ENCODE measurements around the gene KLHL15.
"Not testable (repeated sequence)": the region's sequence is repeated elsewhere in the genome, so short reads cannot be mapped to it uniquely, and the experiment has no call there.

The KLHL15 gene

GRCh38 chrX:23989689-23990088 lies 37.3 kb downstream of the KLHL15 start:
- Mint-ChIP-seq H3K36me3 (peaks cover 14% of the 10 kb centered on the region), H3K27ac (no peak overlapping the region), H3K9me3 (no peaks in the 10 kb centered on the region), H3K4me3 (no peak overlapping the region), H3K27me3 (no peaks in the 10 kb centered on the region), H3K4me1 (peaks cover 26% of the 10 kb centered on the region)

DNA sequence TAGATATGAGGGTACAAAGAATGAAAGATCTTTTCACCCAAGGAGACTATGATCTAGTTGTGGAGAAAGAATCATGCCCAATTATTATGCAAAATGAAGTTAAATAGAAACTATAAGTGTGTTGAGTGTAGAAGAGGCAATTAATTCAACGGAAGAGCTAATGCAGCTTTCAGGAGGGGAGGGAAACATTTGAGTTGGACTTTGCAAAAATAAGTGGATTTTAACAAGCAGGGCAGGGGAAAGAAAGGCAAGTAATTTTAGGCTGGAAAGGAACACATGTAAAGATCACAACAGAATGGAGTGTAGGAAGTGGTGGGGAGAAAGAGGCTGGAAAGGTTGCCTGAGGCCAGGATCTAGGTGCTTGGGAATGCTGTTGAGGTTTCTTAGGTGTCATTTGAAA lies 44.1 kb downstream of the KLHL15 start:
- Mint-ChIP-seq H3K4me3 (no peak overlapping the region), H3K9me3 (no peaks in the 10 kb centered on the region), H3K4me1 (peaks cover 14% of the 10 kb centered on the region), H3K27me3 (no peaks in the 10 kb centered on the region), H3K27ac (no peak overlapping the region), H3K36me3 (peaks cover 4% of the 10 kb centered on the region)

DNA sequence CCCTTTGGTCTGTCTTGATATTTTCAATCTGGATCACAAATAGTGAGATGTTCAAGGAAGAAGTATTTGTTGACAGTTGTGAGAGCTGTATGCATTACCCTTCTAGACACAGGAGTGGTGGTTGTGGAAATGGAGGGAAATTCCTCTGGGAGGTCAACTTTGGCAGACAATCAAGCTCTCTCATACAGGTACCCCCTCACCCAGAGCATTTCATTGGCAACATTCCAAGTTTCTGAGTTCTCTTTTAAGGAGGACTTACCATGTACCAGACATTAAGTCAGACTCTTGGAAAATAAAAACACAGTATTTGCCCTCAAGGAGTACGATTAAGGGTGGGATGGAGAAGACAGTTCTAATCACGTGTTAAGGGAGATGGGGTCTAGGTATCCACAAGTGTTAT lies 45.3 kb downstream of the KLHL15 start:
- Mint-ChIP-seq H3K36me3 (peaks cover 4% of the 10 kb centered on the region), H3K4me3 (no peak overlapping the region), H3K4me1 (peaks cover 12% of the 10 kb centered on the region), H3K27ac (no peak overlapping the region), H3K27me3 (no peaks in the 10 kb centered on the region), H3K9me3 (no peaks in the 10 kb centered on the region)

DNA sequence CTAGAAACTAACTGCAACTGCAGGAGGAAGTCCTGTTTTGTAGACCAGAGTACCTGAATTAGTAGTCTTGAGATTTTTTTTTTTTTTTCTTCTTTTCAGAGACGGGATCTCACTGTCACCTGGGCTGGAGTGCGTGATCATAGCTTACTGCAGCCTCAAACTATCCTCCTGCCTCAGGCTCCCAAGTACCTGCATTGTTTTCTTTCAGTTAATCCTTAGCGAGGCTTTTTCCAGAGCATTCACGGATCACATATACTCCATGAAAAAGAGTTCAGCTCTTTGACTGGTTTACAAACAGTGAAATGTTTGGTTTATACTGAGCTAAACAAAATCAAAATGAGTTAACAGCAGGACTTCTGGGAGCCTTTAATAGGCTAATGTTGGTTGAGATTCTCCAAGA lies 45.8 kb downstream of the KLHL15 start:
- peaks cover 3% of the 10 kb centered on the region for H3K36me3 Mint-ChIP-seq
- H3K9me3 Mint-ChIP-seq, result no peaks in the 10 kb centered on the region
- no peak overlapping the region for H3K4me3 Mint-ChIP-seq

GRCh38 chrX:23980011-23980441 lies 47.0 kb downstream of the KLHL15 start:
- H3K9me3 Mint-ChIP-seq, result no peaks in the 10 kb centered on the region
- H3K27me3 Mint-ChIP-seq, result no peaks in the 10 kb centered on the region
- no peak overlapping the region for H3K4me3 Mint-ChIP-seq
- no peak overlapping the region for H3K27ac Mint-ChIP-seq
- peaks cover 4% of the 10 kb centered on the region for H3K4me1 Mint-ChIP-seq
- peaks cover 3% of the 10 kb centered on the region for H3K36me3 Mint-ChIP-seq

More for the DNA sequence above, 45.8 kb downstream of the KLHL15 start:
- Mint-ChIP-seq H3K27ac (no peak overlapping the region), H3K4me1 (peaks cover 7% of the 10 kb centered on the region), H3K27me3 (no peaks in the 10 kb centered on the region)

GRCh38 chrX:23978491-23978890 lies 48.5 kb downstream of the KLHL15 start:
- H3K36me3 Mint-ChIP-seq, result peaks cover 3% of the 10 kb centered on the region
- no peaks in the 10 kb centered on the region for H3K9me3 Mint-ChIP-seq
- no peaks in the 10 kb centered on the region for H3K27me3 Mint-ChIP-seq
- H3K4me3 Mint-ChIP-seq, result no peak overlapping the region
- no peak overlapping the region for H3K27ac Mint-ChIP-seq
- peaks cover 4% of the 10 kb centered on the region for H3K4me1 Mint-ChIP-seq

- not testable (repeated sequence) for H3K4me1 Mint-ChIP-seq, H3K27me3 Mint-ChIP-seq, H3K9me3 Mint-ChIP-seq, H3K4me3 Mint-ChIP-seq, H3K36me3 Mint-ChIP-seq, H3K27ac Mint-ChIP-seq
Observed at GRCh38 chrX:23965630-23966029, 61.4 kb downstream of the KLHL15 start.

GRCh38 chrX:23964191-23964590 lies 62.8 kb downstream of the KLHL15 start:
- peaks cover 9% of the 10 kb centered on the region for H3K4me1 Mint-ChIP-seq
- H3K4me3 Mint-ChIP-seq, result no peak overlapping the region

GRCh38 chrX:23959781-23960180 lies 67.2 kb downstream of the KLHL15 start:
- H3K4me3 Mint-ChIP-seq, result peak overlapping the region; percentile 23
- peaks cover 13% of the 10 kb centered on the region for H3K4me1 Mint-ChIP-seq
- H3K27me3 Mint-ChIP-seq, result no peaks in the 10 kb centered on the region
- H3K36me3 Mint-ChIP-seq, result no peaks in the 10 kb centered on the region
- H3K9me3 Mint-ChIP-seq, result no peaks in the 10 kb centered on the region
- H3K27ac Mint-ChIP-seq, result peak overlapping the region; percentile 81

More at GRCh38 chrX:23964191-23964590, 62.8 kb downstream of the KLHL15 start:
- H3K36me3 Mint-ChIP-seq, result no peaks in the 10 kb centered on the region
- no peaks in the 10 kb centered on the region for H3K9me3 Mint-ChIP-seq
- no peaks in the 10 kb centered on the region for H3K27me3 Mint-ChIP-seq
- no peak overlapping the region for H3K27ac Mint-ChIP-seq

- H3K27me3 Mint-ChIP-seq, result no peaks in the 10 kb centered on the region
- H3K27ac Mint-ChIP-seq, result peak overlapping the region; percentile 46
- no peaks in the 10 kb centered on the region for H3K9me3 Mint-ChIP-seq
- H3K36me3 Mint-ChIP-seq, result no peaks in the 10 kb centered on the region
- H3K4me1 Mint-ChIP-seq, result peaks cover 39% of the 10 kb centered on the region
- no peak overlapping the region for H3K4me3 Mint-ChIP-seq
Observed at GRCh38 chrX:23954396-23954795, 72.6 kb downstream of the KLHL15 start.

DNA sequence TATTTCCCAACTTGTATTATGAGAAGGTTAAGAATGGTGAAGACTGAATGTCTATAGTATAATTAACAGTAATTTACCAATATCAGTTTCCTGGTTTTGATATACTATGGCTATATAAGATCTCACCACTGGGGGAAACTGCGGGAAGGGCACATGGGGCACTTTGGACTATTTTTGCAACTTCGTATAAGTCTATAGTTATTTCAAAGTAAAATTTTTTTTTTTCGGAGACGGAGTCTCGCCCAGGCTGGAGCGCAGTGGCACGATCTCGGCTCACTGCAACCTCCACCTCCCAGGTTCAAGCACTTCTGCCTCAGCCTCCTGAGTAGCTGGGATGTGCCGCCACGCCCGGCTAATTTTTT lies 73.1 kb downstream of the KLHL15 start:
- Mint-ChIP-seq H3K27me3 (no peaks in the 10 kb centered on the region), H3K36me3 (no peaks in the 10 kb centered on the region), H3K27ac (peak overlapping the region; percentile 94), H3K4me1 (peaks cover 38% of the 10 kb centered on the region), H3K4me3 (peak overlapping the region; percentile 82), H3K9me3 (no peaks in the 10 kb centered on the region)

DNA sequence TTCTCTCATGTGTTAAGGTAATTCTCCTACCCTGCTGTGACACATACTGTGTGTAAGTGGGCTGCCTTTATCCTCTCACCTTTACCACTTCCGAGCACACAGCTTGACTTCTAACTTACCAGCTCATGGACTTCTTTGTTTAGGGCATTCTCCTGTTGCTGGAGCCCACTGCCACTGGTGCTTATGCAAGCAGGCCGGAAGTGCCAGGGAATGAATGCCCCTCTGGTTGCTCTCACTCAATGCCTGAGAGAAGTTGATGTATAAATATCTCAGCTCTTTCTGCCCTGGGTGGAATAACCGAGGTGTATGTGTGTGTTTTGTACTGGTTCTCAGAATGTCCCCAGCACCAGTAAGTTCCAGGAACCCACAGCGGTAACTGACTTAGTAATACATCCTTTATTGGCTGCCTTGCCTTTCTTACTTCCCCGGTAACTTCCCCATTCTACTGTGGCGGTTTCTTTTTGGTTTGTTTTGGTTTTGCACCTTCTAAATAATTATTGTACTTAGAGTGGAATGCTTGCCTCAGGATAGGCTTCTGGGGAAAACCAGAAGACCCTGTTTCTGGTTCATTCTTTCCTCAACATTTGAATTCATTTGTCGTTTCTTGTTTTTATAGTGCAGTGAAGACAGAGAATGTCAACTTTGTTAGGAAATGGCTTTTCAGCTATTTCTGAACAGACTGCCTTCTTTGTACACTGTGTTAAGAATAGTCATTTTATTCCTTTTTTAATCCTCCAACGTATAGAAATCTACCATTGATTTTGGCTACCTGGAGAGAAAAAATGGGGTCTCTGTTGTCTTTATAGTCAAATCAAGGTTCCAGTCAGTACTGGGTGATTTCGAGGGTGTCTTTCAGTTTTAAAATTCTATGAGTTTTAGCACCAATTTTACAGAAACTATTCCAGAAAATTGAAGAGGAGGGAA lies 73.7 kb downstream of the KLHL15 start:
- Mint-ChIP-seq H3K27ac (peak overlapping the region; percentile 94), H3K36me3 (no peaks in the 10 kb centered on the region), H3K4me3 (peak overlapping the region; percentile 82), H3K27me3 (no peaks in the 10 kb centered on the region), H3K9me3 (no peaks in the 10 kb centered on the region), H3K4me1 (peaks cover 35% of the 10 kb centered on the region)

DNA sequence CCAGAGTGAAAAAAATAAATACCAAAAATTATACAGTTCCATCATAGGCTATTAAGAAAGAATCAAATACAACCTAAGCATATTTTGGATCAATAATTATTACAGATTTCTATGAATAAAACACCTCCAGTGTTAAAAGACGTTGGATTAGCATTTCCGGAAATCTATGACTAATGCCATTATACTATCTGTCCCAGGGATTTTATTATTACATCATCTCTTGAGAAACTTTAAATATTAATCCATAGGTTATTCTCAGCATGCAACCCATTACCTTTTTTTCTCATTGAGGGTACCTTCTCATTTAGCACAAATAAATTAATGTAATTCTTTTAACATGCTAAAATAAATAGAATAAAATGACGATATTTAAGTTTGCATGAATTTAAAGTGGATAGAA lies 74.6 kb downstream of the KLHL15 start:
- Mint-ChIP-seq H3K4me3 (peak overlapping the region; percentile 57), H3K4me1 (peaks cover 38% of the 10 kb centered on the region), H3K27ac (no peak overlapping the region), H3K9me3 (no peaks in the 10 kb centered on the region), H3K27me3 (no peaks in the 10 kb centered on the region), H3K36me3 (no peaks in the 10 kb centered on the region)

- Mint-ChIP-seq H3K36me3 (no peaks in the 10 kb centered on the region), H3K4me3 (no peak overlapping the region), H3K4me1 (peaks cover 6% of the 10 kb centered on the region), H3K27ac (no peak overlapping the region), H3K27me3 (no peaks in the 10 kb centered on the region), H3K9me3 (no peaks in the 10 kb centered on the region)
Observed at GRCh38 chrX:23945206-23945605, 81.8 kb downstream of the KLHL15 start.

GRCh38 chrX:23944234-23944633 lies 82.8 kb downstream of the KLHL15 start:
- Mint-ChIP-seq H3K27ac (no peak overlapping the region), H3K4me3 (no peak overlapping the region), H3K4me1 (peaks cover 4% of the 10 kb centered on the region), H3K27me3 (no peaks in the 10 kb centered on the region), H3K36me3 (no peaks in the 10 kb centered on the region), H3K9me3 (no peaks in the 10 kb centered on the region)

DNA sequence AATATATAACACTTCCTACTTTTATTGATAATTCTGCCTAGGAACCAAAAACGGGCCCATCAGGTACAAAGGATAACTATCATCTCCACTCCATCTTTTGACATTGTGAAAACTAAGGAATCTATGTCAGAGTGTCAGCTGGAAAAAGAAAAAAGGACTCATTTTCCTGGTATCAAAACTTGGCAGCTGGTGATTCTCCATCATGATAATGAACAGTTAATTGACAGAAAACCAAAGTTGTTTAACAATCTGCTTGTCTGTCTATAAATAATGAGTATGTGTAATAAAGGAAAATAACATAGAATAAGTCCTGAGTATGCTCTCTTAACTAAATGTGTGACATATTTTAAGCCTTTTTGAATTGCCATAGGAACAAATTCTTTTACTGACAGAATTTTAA lies 87.8 kb downstream of the KLHL15 start:
- H3K27me3 Mint-ChIP-seq, result no peaks in the 10 kb centered on the region
- no peaks in the 10 kb centered on the region for H3K9me3 Mint-ChIP-seq
- no peaks in the 10 kb centered on the region for H3K4me1 Mint-ChIP-seq
- no peaks in the 10 kb centered on the region for H3K36me3 Mint-ChIP-seq
- H3K27ac Mint-ChIP-seq, result no peak overlapping the region
- H3K4me3 Mint-ChIP-seq, result no peak overlapping the region

GRCh38 chrX:23938690-23939089 lies 88.3 kb downstream of the KLHL15 start:
- no peak overlapping the region for H3K27ac Mint-ChIP-seq
- H3K27me3 Mint-ChIP-seq, result no peaks in the 10 kb centered on the region
- H3K4me3 Mint-ChIP-seq, result no peak overlapping the region
- no peaks in the 10 kb centered on the region for H3K36me3 Mint-ChIP-seq
- no peaks in the 10 kb centered on the region for H3K9me3 Mint-ChIP-seq
- no peaks in the 10 kb centered on the region for H3K4me1 Mint-ChIP-seq
